Measurements from ENCODE around the gene CAPZB.

- no peak for TF ChIP-seq EZH2 (IDR thresholded peaks at IDR 0.05; ENCODE audit: insufficient read depth, poor library complexity, severe bottlenecking)
- no peak for TF ChIP-seq EZH2phosphoT487 (IDR thresholded peaks at IDR 0.05; ENCODE audit: insufficient read depth, low read depth)
Observed at GRCh38 chr1:19382222-19382621, 103.1 kb downstream of the CAPZB start.
